ENCODE measurements around the gene CATSPER3. TPM values are rescaled to one million over a fixed set of nuclear protein-coding genes. Genes with fewer than 3 reads are reported as not detected.

The CATSPER3 gene
- total and polyA plus RNA-seq, 2 of the 13 experiments (the other 11 are each of a cell fraction or from before 2014, with no cell fraction given), result 0.33 to 0.37 TPM

DNA sequence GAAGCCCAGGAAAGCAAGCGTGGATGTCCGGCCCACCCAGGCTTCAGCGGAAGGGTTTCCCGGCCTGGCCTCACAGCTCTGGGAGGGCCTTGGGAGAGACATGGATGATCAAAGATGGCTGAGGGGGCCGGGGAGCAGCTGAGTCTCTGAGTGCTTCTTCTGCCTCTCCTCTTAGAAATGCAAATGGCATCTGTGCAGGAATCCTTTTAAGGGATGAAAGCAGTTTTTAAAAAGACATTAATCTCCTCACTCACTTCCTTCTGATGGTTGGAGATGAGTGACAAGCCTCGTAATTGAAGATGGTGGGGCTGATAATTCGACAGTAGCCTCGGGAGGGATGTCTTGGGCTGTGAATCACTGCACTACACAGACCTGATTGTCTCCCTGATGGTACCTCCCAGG is 90.6 kb downstream of the CATSPER3 start (continued):
- TF ChIP-seq PHF8 (CRISPR knock-in tag; IDR thresholded peaks at IDR 0.05) (no peak), ZNF563 (CRISPR knock-in tag; IDR thresholded peaks at IDR 0.05) (no peak), ZNF451 (CRISPR knock-in tag; IDR thresholded peaks at IDR 0.05) (no peak), NFIC (IDR thresholded peaks at IDR 0.05; ENCODE audit: low read length) (no peak)
- TF ChIP-seq, protein P1, sequence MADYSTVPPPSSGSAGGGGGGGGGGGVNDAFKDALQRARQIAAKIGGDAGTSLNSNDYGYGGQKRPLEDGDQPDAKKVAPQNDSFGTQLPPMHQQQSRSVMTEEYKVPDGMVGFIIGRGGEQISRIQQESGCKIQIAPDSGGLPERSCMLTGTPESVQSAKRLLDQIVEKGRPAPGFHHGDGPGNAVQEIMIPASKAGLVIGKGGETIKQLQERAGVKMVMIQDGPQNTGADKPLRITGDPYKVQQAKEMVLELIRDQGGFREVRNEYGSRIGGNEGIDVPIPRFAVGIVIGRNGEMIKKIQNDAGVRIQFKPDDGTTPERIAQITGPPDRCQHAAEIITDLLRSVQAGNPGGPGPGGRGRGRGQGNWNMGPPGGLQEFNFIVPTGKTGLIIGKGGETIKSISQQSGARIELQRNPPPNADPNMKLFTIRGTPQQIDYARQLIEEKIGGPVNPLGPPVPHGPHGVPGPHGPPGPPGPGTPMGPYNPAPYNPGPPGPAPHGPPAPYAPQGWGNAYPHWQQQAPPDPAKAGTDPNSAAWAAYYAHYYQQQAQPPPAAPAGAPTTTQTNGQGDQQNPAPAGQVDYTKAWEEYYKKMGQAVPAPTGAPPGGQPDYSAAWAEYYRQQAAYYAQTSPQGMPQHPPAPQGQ (CRISPR knock-in tag; IDR thresholded peaks at IDR 0.05; ENCODE audit: borderline replicate concordance), result no peak
- TF ChIP-seq, protein P2, sequence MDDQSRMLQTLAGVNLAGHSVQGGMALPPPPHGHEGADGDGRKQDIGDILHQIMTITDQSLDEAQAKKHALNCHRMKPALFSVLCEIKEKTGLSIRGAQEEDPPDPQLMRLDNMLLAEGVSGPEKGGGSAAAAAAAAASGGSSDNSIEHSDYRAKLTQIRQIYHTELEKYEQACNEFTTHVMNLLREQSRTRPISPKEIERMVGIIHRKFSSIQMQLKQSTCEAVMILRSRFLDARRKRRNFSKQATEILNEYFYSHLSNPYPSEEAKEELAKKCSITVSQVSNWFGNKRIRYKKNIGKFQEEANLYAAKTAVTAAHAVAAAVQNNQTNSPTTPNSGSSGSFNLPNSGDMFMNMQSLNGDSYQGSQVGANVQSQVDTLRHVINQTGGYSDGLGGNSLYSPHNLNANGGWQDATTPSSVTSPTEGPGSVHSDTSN (CRISPR knock-in tag; IDR thresholded peaks at IDR 0.05; ENCODE audit: borderline replicate concordance), result no peak

DNA sequence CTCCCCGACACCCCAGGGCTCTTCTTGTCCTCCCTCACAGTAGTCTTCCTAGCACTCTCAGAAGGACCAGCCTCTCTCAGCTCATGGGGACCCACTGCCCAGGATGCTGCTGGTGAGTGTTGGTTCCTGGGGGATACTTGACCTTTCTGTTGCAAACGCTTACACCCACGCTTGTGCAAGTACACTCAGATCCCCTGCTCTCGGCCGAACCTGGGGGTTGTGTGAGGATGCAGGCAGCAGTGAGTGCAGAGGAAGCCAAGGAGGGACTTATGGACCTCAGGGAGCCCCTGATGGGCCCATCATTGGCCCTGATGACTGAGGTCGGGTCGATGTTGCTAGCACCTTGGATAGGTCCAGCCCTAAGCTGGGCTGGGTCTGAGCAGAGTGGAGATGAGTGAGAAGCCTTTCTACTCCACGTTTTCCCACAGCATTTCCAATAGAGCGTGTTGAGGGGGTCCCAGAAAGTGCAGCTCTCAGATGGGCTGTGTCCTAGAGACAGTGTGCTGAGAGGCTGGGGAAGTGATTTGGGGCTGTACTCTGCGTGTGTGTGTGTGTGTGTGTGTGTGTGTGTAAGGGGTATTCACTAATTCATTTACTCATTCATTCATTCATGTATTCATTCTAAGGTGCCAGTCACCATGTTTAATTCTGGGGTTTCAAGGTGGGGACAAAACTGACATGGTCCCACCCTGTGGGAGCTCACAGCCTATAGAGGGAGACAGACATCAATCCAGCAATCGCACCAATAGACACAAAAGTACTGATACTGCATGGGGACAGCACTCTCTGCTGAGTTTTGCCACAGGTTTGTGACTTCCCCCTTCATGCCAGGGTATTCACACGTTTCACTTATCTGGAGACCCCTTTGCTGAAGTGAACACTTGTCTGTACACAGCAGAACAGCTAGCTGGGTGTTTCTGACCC is 91.6 kb downstream of the CATSPER3 start:
- no peak overlapping the region for H3K9ac ChIP-seq (ENCODE audit: insufficient read depth, low read depth, low read length)
- no TSS peak for BruUV-seq (replicated peaks)
- H3K9me3 ChIP-seq (ENCODE audit: low read length), result no peaks in the 10 kb centered on the region
- TF ChIP-seq STAG1 (CRISPR knock-in tag; IDR thresholded peaks at IDR 0.05) (peak; percentile 67), PAF1 (CRISPR knock-in tag; IDR thresholded peaks at IDR 0.05) (no peak)
- TF ChIP-seq, protein P3, sequence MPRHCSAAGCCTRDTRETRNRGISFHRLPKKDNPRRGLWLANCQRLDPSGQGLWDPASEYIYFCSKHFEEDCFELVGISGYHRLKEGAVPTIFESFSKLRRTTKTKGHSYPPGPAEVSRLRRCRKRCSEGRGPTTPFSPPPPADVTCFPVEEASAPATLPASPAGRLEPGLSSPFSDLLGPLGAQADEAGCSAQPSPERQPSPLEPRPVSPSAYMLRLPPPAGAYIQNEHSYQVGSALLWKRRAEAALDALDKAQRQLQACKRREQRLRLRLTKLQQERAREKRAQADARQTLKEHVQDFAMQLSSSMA (CRISPR knock-in tag; IDR thresholded peaks at IDR 0.05), result no peak
- TF ChIP-seq, protein P4, sequence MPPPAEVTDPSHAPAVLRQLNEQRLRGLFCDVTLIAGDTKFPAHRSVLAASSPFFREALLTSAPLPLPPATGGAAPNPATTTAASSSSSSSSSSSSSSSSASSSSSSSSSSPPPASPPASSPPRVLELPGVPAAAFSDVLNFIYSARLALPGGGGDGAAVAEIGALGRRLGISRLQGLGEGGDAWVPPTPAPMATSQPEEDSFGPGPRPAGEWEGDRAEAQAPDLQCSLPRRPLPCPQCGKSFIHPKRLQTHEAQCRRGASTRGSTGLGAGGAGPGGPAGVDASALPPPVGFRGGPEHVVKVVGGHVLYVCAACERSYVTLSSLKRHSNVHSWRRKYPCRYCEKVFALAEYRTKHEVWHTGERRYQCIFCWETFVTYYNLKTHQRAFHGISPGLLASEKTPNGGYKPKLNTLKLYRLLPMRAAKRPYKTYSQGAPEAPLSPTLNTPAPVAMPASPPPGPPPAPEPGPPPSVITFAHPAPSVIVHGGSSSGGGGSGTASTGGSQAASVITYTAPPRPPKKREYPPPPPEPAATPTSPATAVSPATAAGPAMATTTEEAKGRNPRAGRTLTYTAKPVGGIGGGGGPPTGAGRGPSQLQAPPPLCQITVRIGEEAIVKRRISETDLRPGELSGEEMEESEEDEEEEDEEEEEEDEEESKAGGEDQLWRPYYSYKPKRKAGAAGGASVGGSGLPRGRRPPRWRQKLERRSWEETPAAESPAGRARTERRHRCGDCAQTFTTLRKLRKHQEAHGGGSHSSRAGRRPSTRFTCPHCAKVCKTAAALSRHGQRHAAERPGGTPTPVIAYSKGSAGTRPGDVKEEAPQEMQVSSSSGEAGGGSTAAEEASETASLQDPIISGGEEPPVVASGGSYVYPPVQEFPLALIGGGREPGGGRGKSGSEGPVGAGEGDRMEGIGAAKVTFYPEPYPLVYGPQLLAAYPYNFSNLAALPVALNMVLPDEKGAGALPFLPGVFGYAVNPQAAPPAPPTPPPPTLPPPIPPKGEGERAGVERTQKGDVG (CRISPR knock-in tag; IDR thresholded peaks at IDR 0.05; ENCODE audit: borderline replicate concordance), result no peak
- TF ChIP-seq, protein P5, sequence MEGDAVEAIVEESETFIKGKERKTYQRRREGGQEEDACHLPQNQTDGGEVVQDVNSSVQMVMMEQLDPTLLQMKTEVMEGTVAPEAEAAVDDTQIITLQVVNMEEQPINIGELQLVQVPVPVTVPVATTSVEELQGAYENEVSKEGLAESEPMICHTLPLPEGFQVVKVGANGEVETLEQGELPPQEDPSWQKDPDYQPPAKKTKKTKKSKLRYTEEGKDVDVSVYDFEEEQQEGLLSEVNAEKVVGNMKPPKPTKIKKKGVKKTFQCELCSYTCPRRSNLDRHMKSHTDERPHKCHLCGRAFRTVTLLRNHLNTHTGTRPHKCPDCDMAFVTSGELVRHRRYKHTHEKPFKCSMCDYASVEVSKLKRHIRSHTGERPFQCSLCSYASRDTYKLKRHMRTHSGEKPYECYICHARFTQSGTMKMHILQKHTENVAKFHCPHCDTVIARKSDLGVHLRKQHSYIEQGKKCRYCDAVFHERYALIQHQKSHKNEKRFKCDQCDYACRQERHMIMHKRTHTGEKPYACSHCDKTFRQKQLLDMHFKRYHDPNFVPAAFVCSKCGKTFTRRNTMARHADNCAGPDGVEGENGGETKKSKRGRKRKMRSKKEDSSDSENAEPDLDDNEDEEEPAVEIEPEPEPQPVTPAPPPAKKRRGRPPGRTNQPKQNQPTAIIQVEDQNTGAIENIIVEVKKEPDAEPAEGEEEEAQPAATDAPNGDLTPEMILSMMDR (CRISPR knock-in tag; IDR thresholded peaks at IDR 0.05), result peak; percentile 48
- no peaks in the 10 kb centered on the region for H4K20me1 ChIP-seq (ENCODE audit: insufficient read depth, low read length)
- H3K27ac ChIP-seq (ENCODE audit: extremely low read length, insufficient read depth, low read length), result no peak overlapping the region
- H3K4me1 ChIP-seq (ENCODE audit: insufficient read depth, low read length), result peaks cover 6% of the 10 kb centered on the region
- ChIA-PET POLR2A (interaction anchor here (0.7 kb wide), 1 partner anchor 27 kb away, joined by 3 read pairs; no protein-coding TSS in a partner anchor), CTCF (ENCODE audit: low intra/inter-chr PET ratio, low total read pairs) (no interaction called here)
- peak; percentile 43; the same call in 2 of the 3 replicates for ATAC-seq
- DNase-seq (ENCODE audit: low spot score), result no peak
- H3K36me3 ChIP-seq (replicated peaks in 1 of 2; ENCODE audit: control insufficient read depth in 1 of 2, insufficient read depth in 2 of 2, low read length in 2 of 2), result no peaks in the 10 kb centered on the region
- H3K27me3 ChIP-seq (ENCODE audit: control insufficient read depth in 1 of 2, insufficient read depth in 2 of 2, low read length in 2 of 2), result no peaks in the 10 kb centered on the region
- no peak overlapping the region for H3K4me2 ChIP-seq (ENCODE audit: low read depth, low read length)
- in situ Hi-C loops (cut with HindIII; ENCODE audit: extremely low pct_ligation_motif_present, low pct_unique_long_range_greater_than_20kb), result no loop called here
- intact Hi-C loops (cut with micrococcal nuclease; ENCODE audit: unreplicated experiment), result no loop called here
- FAIRE-seq, result no peak
- H3K79me2 ChIP-seq (ENCODE audit: insufficient read depth, low read length), result no peaks in the 10 kb centered on the region
- H2AFZ ChIP-seq (ENCODE audit: low read length), result no peak overlapping the region
- no peak overlapping the region for H3K4me3 ChIP-seq (replicated peaks in 1 of 3; ENCODE audit: insufficient read depth in 1 of 3, low read depth in 2 of 3, low read length in 3 of 3)
- 77% methylated on average over 12 of the region's 12 CpGs for WGBS (ENCODE audit: low lambda C conversion rate)
